Stomach (tissue), 9 donors: ENCODE results near the gene PITX1. TPM values are rescaled to one million over a fixed set of nuclear protein-coding genes. Genes with fewer than 3 reads are reported as not detected.

Experiments
- DNase-seq, 2 donors: peaks; one replicate each; pipeline versions ENCODE4 v3.0.0 to v3.0.0-alpha.2; 2013 to 2019
- H3K27ac ChIP-seq, 5 donors: fragments of 200-600 bp in 4 of 5; sonication (generic) in 4 of 5; one replicate each; pipeline ENCODE4 v1.5.1; 2013 to 2019; ENCODE audit warnings: mild to moderate bottlenecking in 1 of 5, moderate library complexity in 1 of 5
- H3K27me3 ChIP-seq, 3 donors: fragments of 200-600 bp; sonication (generic); one replicate each; pipeline ENCODE4 v1.5.1; 2017 to 2019; ENCODE audit warnings: mixed run types in 1 of 3
- H3K36me3 ChIP-seq, 4 donors: fragments of 200-600 bp; sonication (generic); 1 replicate in 3 of 4; 2 replicates in 1 of 4; pipeline ENCODE4 v1.5.1; 2016 to 2019
- H3K4me1 ChIP-seq, 4 donors: fragments of 200-600 bp; sonication (generic); one replicate each; pipeline ENCODE4 v1.5.1; 2016 to 2019
- H3K4me3 ChIP-seq, 4 donors: fragments of 200-600 bp; sonication (generic) in 3 of 4; one replicate each; pipeline ENCODE4 v1.5.1; 2016 to 2019; ENCODE audit warnings: mild to moderate bottlenecking in 1 of 4
- H3K9me3 ChIP-seq, 4 donors: fragments of 200-600 bp; sonication (generic); one replicate each; pipeline ENCODE4 v1.5.1; 2016 to 2019
- CTCF ChIP-seq, 7 experiments: fragments of 450-650 bp in 4 of 7; fragments of 200-600 bp in 3 of 7; sonication (generic) in 3 of 7; IDR thresholded peaks; one replicate each; pipeline ENCODE4 v1.5.1; 2016 to 2019; ENCODE audit warnings: antibody characterized with exemption in 7 of 7, control low read depth in 2 of 7, mild to moderate bottlenecking in 1 of 7
- EP300 ChIP-seq: sonication (generic); formaldehyde crosslinking; IDR thresholded peaks from one replicate; pipeline ENCODE4 v1.6.1; 2017; ENCODE audit warnings: antibody characterized with exemption
- POLR2A ChIP-seq, 4 donors: fragments of 450-650 bp; IDR thresholded peaks; one replicate each; pipeline ENCODE4 v1.6.1; 2016; ENCODE audit warnings: antibody characterized with exemption in 4 of 4, control low read depth in 2 of 4, mild to moderate bottlenecking in 1 of 4, moderate library complexity in 1 of 4
- POLR2AphosphoS5 ChIP-seq, 3 donors: sonication (generic); formaldehyde crosslinking; IDR thresholded peaks; one replicate each; pipeline ENCODE4 v1.6.1; 2016; ENCODE audit warnings: antibody characterized with exemption in 3 of 3
- WGBS, 5 donors: extraction: QIAGEN DNeasy Blood & Tissue Kit in 3 of 5; methylation state at CpG; one replicate each; pipeline versions ENCODE4 v1.1.5 to v1.1.7; 2013 to 2018; 5-methylcytosine and 5-hydroxymethylcytosine counted together
- intact Hi-C: fragments of 100-400 bp; cut with DNase I; formaldehyde crosslinking; loops from one replicate; pipeline ENCODE4 v1.15.1; 2023; ENCODE audit warnings: low total_unique reads
- polyA plus RNA-seq, 3 donors: library from polyadenylated mRNA; stranded (reverse); fragments of 200-250 nt; gene quantifications; one replicate each; pipeline ENCODE4 v1.2.3, GENCODE V29; 2013
- total RNA-seq, 5 donors: library from RNA; depleted of rRNA; stranded (reverse); fragments of >200 nt; gene quantifications; one replicate each; pipeline versions ENCODE4 v1.1.0 to v1.2.3, GENCODE V29; 2014 to 2016
- donor health status: healthy with polysubstance abuse.
- donor health status: Bipolar disorder and iron deficiency.
- donor health status: healthy.

PITX1 gene
- total and polyA plus RNA-seq, 8 donors: 30.3 to 149 (median 45.6) TPM

GRCh38 chr5:135051399-135051798, 17.4 kb upstream of the PITX1 start:
- no peaks in the 10 kb centered on the region for H3K36me3 ChIP-seq
- H3K27me3 ChIP-seq: peaks cover 0 to 85% (median 20%) of the 10 kb centered on the region in 3 donors
- H3K4me1 ChIP-seq: peaks cover 0 to 40% (median 14%) of the 10 kb centered on the region in 4 donors
- WGBS, 5 donors: 44 to 73% (median 62%) methylated on average over 3 of the region's 3 CpGs
- DNase-seq: no peak
- TF ChIP-seq POLR2AphosphoS5 (IDR thresholded peaks at IDR 0.05) (no peak), EP300 (no peak), CTCF (IDR thresholded peaks at IDR 0.05) (no peak), POLR2A (IDR thresholded peaks at IDR 0.05) (no peak)
- intact Hi-C loops: no loop called here
- H3K4me3 ChIP-seq: no peak overlapping the region
- H3K27ac ChIP-seq: no peak overlapping the region
- no peaks in the 10 kb centered on the region for H3K9me3 ChIP-seq

GRCh38 chr5:135050244-135050767, 16.3 kb upstream of the PITX1 start:
- intact Hi-C loops: no loop called here
- Histone ChIP-seq H3K4me3 (peak overlapping the region in 1 of 4 donors; percentile 9), H3K36me3 (no peaks in the 10 kb centered on the region), H3K27ac (no peak overlapping the region), H3K27me3 (peaks cover 0 to 91% (median 20%) of the 10 kb centered on the region in 3 donors), H3K9me3 (no peaks in the 10 kb centered on the region), H3K4me1 (peaks cover 0 to 42% (median 10%) of the 10 kb centered on the region in 4 donors)
- no peak for DNase-seq
- 17 to 61% (median 40%) methylated on average over 28 to 45 of the region's 45 CpGs for WGBS, 5 donors
- no peak for TF ChIP-seq EP300
- TF ChIP-seq CTCF (IDR thresholded peaks at IDR 0.05): no peak
- no peak for TF ChIP-seq POLR2A (IDR thresholded peaks at IDR 0.05)
- no peak for TF ChIP-seq POLR2AphosphoS5 (IDR thresholded peaks at IDR 0.05)

GRCh38 chr5:135048930-135049329, 14.9 kb upstream of the PITX1 start:
- peaks cover 0 to 30% (median 7%) of the 10 kb centered on the region in 4 donors for H3K4me1 ChIP-seq
- no peaks in the 10 kb centered on the region for H3K9me3 ChIP-seq
- TF ChIP-seq CTCF (IDR thresholded peaks at IDR 0.05): no peak
- no peak for TF ChIP-seq POLR2A (IDR thresholded peaks at IDR 0.05)
- no peak for TF ChIP-seq EP300
- TF ChIP-seq POLR2AphosphoS5 (IDR thresholded peaks at IDR 0.05): no peak
- H3K4me3 ChIP-seq: no peak overlapping the region
- no peak for DNase-seq
- H3K27ac ChIP-seq: no peak overlapping the region
- H3K27me3 ChIP-seq: peaks cover 0 to 100% (median 20%) of the 10 kb centered on the region in 3 donors
- no peaks in the 10 kb centered on the region for H3K36me3 ChIP-seq
- intact Hi-C loops: no loop called here
- 0 to 36% (median 32%) methylated on average over 1 of the region's 1 CpG for WGBS, 5 donors

GRCh38 chr5:135048286-135048685, 14.3 kb upstream of the PITX1 start:
- Histone ChIP-seq H3K4me1 (peaks cover 0 to 25% (median 4%) of the 10 kb centered on the region in 4 donors), H3K27me3 (peaks cover 0 to 100% (median 20%) of the 10 kb centered on the region in 3 donors), H3K4me3 (no peak overlapping the region), H3K9me3 (no peaks in the 10 kb centered on the region), H3K36me3 (no peaks in the 10 kb centered on the region), H3K27ac (no peak overlapping the region)
- 84 to 100% (median 94%) methylated on average over 2 of the region's 2 CpGs for WGBS, 5 donors
- intact Hi-C loops: no loop called here
- TF ChIP-seq POLR2AphosphoS5 (IDR thresholded peaks at IDR 0.05): no peak
- no peak for TF ChIP-seq EP300
- no peak for TF ChIP-seq POLR2A (IDR thresholded peaks at IDR 0.05)
- no peak for TF ChIP-seq CTCF (IDR thresholded peaks at IDR 0.05)
- DNase-seq: no peak
